GM12878 (cell line): ENCODE data around the gene SLC35A4. TPM values are rescaled to one million over a fixed set of nuclear protein-coding genes. Genes with fewer than 3 reads are reported as not detected.
A peak's percentile ranks its signal among the peaks of the same experiment; 100 is the strongest.

ENCODE experiments used
- BRCA1 ChIP-seq: IDR thresholded peaks from 2 replicates; pipeline ENCODE4 v1.6.1; 2011; ENCODE audit warnings: low read depth, low read length, improper control_type of control experiment
- CEBPZ ChIP-seq: fragments of 150-350 bp; IDR thresholded peaks from 2 replicates; pipeline ENCODE4 v1.6.1; 2016; ENCODE audit warnings: low read depth, low read length
- FOXM1 ChIP-seq: IDR thresholded peaks from 2 replicates; pipeline ENCODE4 v1.6.1; 2012; ENCODE audit warnings: low read depth, mild to moderate bottlenecking, inconsistent platforms, low read length, moderate library complexity
- GATAD2B ChIP-seq: fragments of 450-650 bp; conservative IDR thresholded peaks from 2 replicates; pipeline ENCODE4 v1.6.1; 2017; ENCODE audit warnings: low read depth, mild to moderate bottlenecking, moderate library complexity
- HCFC1 ChIP-seq: fragments of 150-350 bp; IDR thresholded peaks from 2 replicates; pipeline ENCODE4 v1.6.1; 2014; ENCODE audit warnings: low read length
- HDGF ChIP-seq: fragments of 450-650 bp; IDR thresholded peaks from 2 replicates; pipeline ENCODE4 v1.6.1; 2016; ENCODE audit warnings: antibody characterized with exemption
- NFYB ChIP-seq: IDR thresholded peaks from 2 replicates; pipeline ENCODE4 v1.6.1; 2011; ENCODE audit warnings: low read depth, mild to moderate bottlenecking, low read length, improper control_type of control experiment, moderate library complexity; ENCODE audit not compliant: insufficient read depth
- NR2C2 ChIP-seq: IDR thresholded peaks from 2 replicates; pipeline ENCODE4 v1.6.1; 2011; ENCODE audit warnings: borderline replicate concordance, low read depth; ENCODE audit not compliant: control insufficient read depth, insufficient read length
- POLR2AphosphoS2 ChIP-seq: IDR thresholded peaks from 2 replicates; pipeline ENCODE4 v1.6.1; 2011; ENCODE audit warnings: low read depth, mild to moderate bottlenecking, low read length, improper control_type of control experiment, moderate library complexity
- RAD21 ChIP-seq: IDR thresholded peaks from 2 replicates; pipeline ENCODE4 v1.6.1; 2011; ENCODE audit warnings: mild to moderate bottlenecking, low read depth, low read length, moderate library complexity; ENCODE audit not compliant: insufficient read depth
- RCOR1 ChIP-seq: conservative IDR thresholded peaks from 2 replicates; pipeline ENCODE4 v1.6.1; 2012; ENCODE audit warnings: low read depth, low read length, improper control_type of control experiment
- RELB ChIP-seq: fragments of 450-650 bp; IDR thresholded peaks from 2 replicates; pipeline ENCODE4 v1.6.1; 2017; ENCODE audit warnings: low read depth, mild to moderate bottlenecking, moderate library complexity
- RFX5 ChIP-seq: IDR thresholded peaks from 2 replicates; pipeline ENCODE4 v1.6.1; 2011; ENCODE audit warnings: low read depth, low read length, improper control_type of control experiment
- SKIL ChIP-seq: fragments of 450-650 bp; IDR thresholded peaks from 2 replicates; pipeline ENCODE4 v1.6.1; 2017; ENCODE audit warnings: mild to moderate bottlenecking, low read depth, inconsistent platforms; ENCODE audit not compliant: poor library complexity, severe bottlenecking
- SRF ChIP-seq, 2 experiments: IDR thresholded peaks; 2 replicates each; pipeline ENCODE4 v1.6.1; 2011; ENCODE audit warnings: low read depth in 2 of 2, low read length in 2 of 2, mild to moderate bottlenecking in 1 of 2, moderate library complexity in 1 of 2
- TAF1 ChIP-seq: IDR thresholded peaks from 2 replicates; pipeline ENCODE4 v1.6.1; 2011; ENCODE audit warnings: mild to moderate bottlenecking, low read depth, low read length, borderline replicate concordance
- ZNF592 ChIP-seq: fragments of 450-650 bp; IDR thresholded peaks from 2 replicates; pipeline ENCODE4 v1.6.1; 2017; ENCODE audit warnings: mild to moderate bottlenecking, moderate library complexity
- polyA plus RNA-seq, 11 experiments: library from polyadenylated mRNA; depleted of rRNA in 4 of 11; unstranded in 6 of 11; stranded (reverse) in 5 of 11; fragments of >200 nt; fragmentation: Nextera tagmentation in 4 of 11; fragmentation: Illumina TruSeq in 1 of 11; extraction: Ambion mirVana in 4 of 11; extraction: Trizol in 1 of 11; gene quantifications; 1 replicate in 1 of 11; 2 replicates in 10 of 11; pipeline versions ENCODE4 v1.2.1 to v1.2.3, GENCODE V29; 2011 to 2016; ENCODE audit warnings: inconsistent platforms in 2 of 11, missing spikeins in 2 of 11, low read depth in 1 of 11
- total RNA-seq, 4 experiments: library from RNA; depleted of rRNA in 3 of 4; stranded (reverse); fragments of >200 nt in 3 of 4; fragmentation: Illumina TruSeq in 1 of 4; extraction: Trizol in 1 of 4; gene quantifications; 2 replicates each; pipeline versions ENCODE4 v1.2.1 to v1.2.3, GENCODE V29; 2013 to 2021

The SLC35A4 gene
- total and polyA plus RNA-seq, 10 of the 15 experiments (the other 5 are each of a cell fraction or from before 2014, with no cell fraction given) = 23.8 to 167 (median 114) TPM

- TF ChIP-seq RAD21 (no peak), SRF (IDR thresholded peaks at IDR 0.05; ENCODE audit: low read depth in 2 of 2, low read length in 2 of 2) (peak; percentile 77 to 85), CEBPZ (no peak), RFX5 (no peak; the same call in 1 of the 2 replicates), GATAD2B (peak; percentile 90), SKIL (no peak), BRCA1 (no peak), ZNF592 (no peak), NR2C2 (no peak), POLR2AphosphoS2 (peak; percentile 90), HDGF (no peak; the same call in 1 of the 2 replicates), RCOR1 (no peak), NFYB (no peak; the same call in 1 of the 2 replicates), HCFC1 (peak; percentile 73), FOXM1 (no peak; the same call in 1 of the 2 replicates), TAF1 (peak; percentile 90; the same call in 1 of the 2 replicates), RELB (peak; percentile 85)
These were observed at the start of gene SLC35A4, which contains the start of gene APBB3 (continued) for GRCh38 chr5:140564196-140565023.
